HEK293 (cell line): Measurements from ENCODE around the gene BTBD9.

ENCODE experiments used
- CTCF ChIA-PET: fragments of 350-600 bp; formaldehyde crosslinking; extraction: SDS; loops from one replicate; lab custom pipeline; 2021; ENCODE audit warnings: antibody characterized with exemption; lab: Yijun Ruan, JAX
- POLR2A ChIA-PET: fragments of 300-600 bp; formaldehyde crosslinking; extraction: SDS; loops from one replicate; lab custom pipeline; 2020; ENCODE audit warnings: antibody characterized with exemption, inconsistent platforms; lab: Yijun Ruan, JAX
- H3K27ac ChIP-seq: fragments of 200-500 bp; sonication (Bioruptor generic); 2 replicates; pipeline ENCODE4 v1.5.1; 2014; ENCODE audit warnings: low read depth, low read length, control low read depth, inconsistent platforms; ENCODE audit errors: extremely low read depth
- H3K36me3 ChIP-seq, 2 experiments: fragments of 200-500 bp in 1 of 2; sonication (Bioruptor generic) in 1 of 2; 1 replicate in 1 of 2; 2 replicates in 1 of 2; pipeline ENCODE4 v1.5.1; 2014 to 2017; ENCODE audit warnings: inconsistent platforms in 2 of 2, low read length in 2 of 2; ENCODE audit not compliant: control insufficient read depth in 2 of 2, insufficient read depth in 1 of 2
- H3K4me1 ChIP-seq: fragments of 200-500 bp; sonication (Bioruptor generic); 2 replicates; pipeline ENCODE4 v1.5.1; 2014; ENCODE audit warnings: mild to moderate bottlenecking, low read length, inconsistent platforms; ENCODE audit not compliant: control insufficient read depth, insufficient read depth
- H3K4me3 ChIP-seq: 2 replicates; pipeline ENCODE4 v1.5.1; 2011; ENCODE audit warnings: low read depth, mild to moderate bottlenecking, control low read depth, low read length, moderate library complexity
- H3K9me3 ChIP-seq: fragments of 200-500 bp; sonication (Bioruptor generic); 2 replicates; pipeline ENCODE4 v1.5.1; 2014; ENCODE audit warnings: low read depth, low read length, inconsistent platforms; ENCODE audit not compliant: control insufficient read depth, insufficient read depth
- CTCF ChIP-seq: fragments of 450-650 bp; formaldehyde crosslinking; IDR thresholded peaks from 2 replicates; pipeline ENCODE4 v1.5.1; 2016; ENCODE audit warnings: missing biosample characterization, missing genetic modification characterization
- GFI1B ChIP-seq: fragments of 450-650 bp; formaldehyde crosslinking; IDR thresholded peaks from 2 replicates; pipeline ENCODE4 v1.5.1; 2016; ENCODE audit warnings: missing biosample characterization, missing genetic modification characterization
- HOXC10 ChIP-seq: sonication (generic); formaldehyde crosslinking; IDR thresholded peaks from 2 replicates; pipeline ENCODE4 v1.8.1; 2023; ENCODE audit warnings: mild to moderate bottlenecking, missing genetic modification reagents
- KLF1 ChIP-seq: fragments of 450-650 bp; formaldehyde crosslinking; IDR thresholded peaks from 2 replicates; pipeline ENCODE4 v1.5.1; 2016; ENCODE audit warnings: missing biosample characterization, missing genetic modification characterization
- MEIS1 ChIP-seq: sonication (generic); formaldehyde crosslinking; IDR thresholded peaks from 2 replicates; pipeline ENCODE4 v1.8.1; 2022; ENCODE audit warnings: missing genetic modification reagents, mild to moderate bottlenecking, borderline replicate concordance
- MZF1 ChIP-seq: fragments of 450-650 bp; formaldehyde crosslinking; IDR thresholded peaks from 2 replicates; pipeline ENCODE4 v1.5.1; 2017; ENCODE audit warnings: missing biosample characterization, missing genetic modification characterization, borderline replicate concordance
- PRDM1 ChIP-seq: fragments of 450-650 bp; formaldehyde crosslinking; IDR thresholded peaks from 2 replicates; pipeline ENCODE4; 2016; ENCODE audit warnings: missing biosample characterization, missing genetic modification characterization
- SP7 ChIP-seq: fragments of 450-650 bp; formaldehyde crosslinking; IDR thresholded peaks from 2 replicates; pipeline ENCODE4 v1.5.1; 2016; ENCODE audit warnings: missing biosample characterization, missing genetic modification characterization
- TSHZ1 ChIP-seq: fragments of 450-650 bp; formaldehyde crosslinking; IDR thresholded peaks from 2 replicates; pipeline ENCODE4 v1.5.1; 2016; ENCODE audit warnings: missing biosample characterization, missing genetic modification characterization, borderline replicate concordance
- ZBTB17 ChIP-seq: fragments of 450-650 bp; formaldehyde crosslinking; IDR thresholded peaks from 2 replicates; pipeline ENCODE4 v1.5.1; 2016; ENCODE audit warnings: missing biosample characterization, missing genetic modification characterization
- ZBTB20 ChIP-seq: fragments of 450-650 bp; formaldehyde crosslinking; IDR thresholded peaks from 2 replicates; pipeline ENCODE4 v1.5.1; 2016; ENCODE audit warnings: missing biosample characterization, missing genetic modification characterization
- ZBTB21 ChIP-seq: fragments of 450-650 bp; formaldehyde crosslinking; IDR thresholded peaks from 2 replicates; pipeline ENCODE4 v1.5.1; 2017; ENCODE audit warnings: missing biosample characterization, missing genetic modification characterization
- ZBTB48 ChIP-seq: fragments of 450-650 bp; formaldehyde crosslinking; IDR thresholded peaks from 2 replicates; pipeline ENCODE4 v1.5.1; 2016; ENCODE audit warnings: missing biosample characterization, missing genetic modification characterization
- ZNF202 ChIP-seq: fragments of 450-650 bp; formaldehyde crosslinking; IDR thresholded peaks from 2 replicates; pipeline ENCODE4 v1.5.1; 2016; ENCODE audit warnings: missing biosample characterization, missing genetic modification characterization, borderline replicate concordance
- ZNF211 ChIP-seq: fragments of 450-650 bp; formaldehyde crosslinking; IDR thresholded peaks from 2 replicates; pipeline ENCODE4 v1.5.1; 2016; ENCODE audit warnings: low read depth, missing biosample characterization, missing genetic modification characterization
- ZNF311 ChIP-seq: fragments of 450-650 bp; formaldehyde crosslinking; IDR thresholded peaks from 2 replicates; pipeline ENCODE4 v1.5.1; 2017; ENCODE audit warnings: missing biosample characterization, missing genetic modification characterization, borderline replicate concordance
- ZNF394 ChIP-seq: fragments of 450-650 bp; formaldehyde crosslinking; IDR thresholded peaks from 2 replicates; pipeline ENCODE4 v1.5.1; 2016; ENCODE audit warnings: missing biosample characterization, missing genetic modification characterization, mild to moderate bottlenecking, moderate library complexity, borderline replicate concordance
- ZNF433 ChIP-seq: fragments of 450-650 bp; formaldehyde crosslinking; IDR thresholded peaks from 2 replicates; pipeline ENCODE4 v1.5.1; 2016; ENCODE audit warnings: missing biosample characterization, missing genetic modification characterization, low read depth
- ZNF623 ChIP-seq: fragments of 450-650 bp; formaldehyde crosslinking; IDR thresholded peaks from 2 replicates; pipeline ENCODE4 v1.5.1; 2016; ENCODE audit warnings: missing biosample characterization, missing genetic modification characterization
- ZNF624 ChIP-seq: fragments of 450-650 bp; formaldehyde crosslinking; IDR thresholded peaks from 2 replicates; pipeline ENCODE4 v1.5.1; 2017; ENCODE audit warnings: missing biosample characterization, missing genetic modification characterization
- ZNF629 ChIP-seq: fragments of 450-650 bp; formaldehyde crosslinking; IDR thresholded peaks from 2 replicates; pipeline ENCODE4 v1.5.1; 2017; ENCODE audit warnings: missing biosample characterization, missing genetic modification characterization
- ZNF654 ChIP-seq: fragments of 450-650 bp; formaldehyde crosslinking; IDR thresholded peaks from 2 replicates; pipeline ENCODE4 v1.5.1; 2016; ENCODE audit warnings: low read depth, missing biosample characterization, missing genetic modification characterization
- ZNF707 ChIP-seq: fragments of 450-650 bp; formaldehyde crosslinking; IDR thresholded peaks from 2 replicates; pipeline ENCODE4 v1.5.1; 2016; ENCODE audit warnings: missing biosample characterization, missing genetic modification characterization
- TF ChIP-seq, protein P1 (sequence below): fragments of 450-650 bp; formaldehyde crosslinking; IDR thresholded peaks from 2 replicates; pipeline ENCODE4 v1.5.1; 2016; ENCODE audit warnings: missing biosample characterization, missing genetic modification characterization
- TF ChIP-seq, protein P2 (sequence below): fragments of 450-650 bp; formaldehyde crosslinking; IDR thresholded peaks from 2 replicates; pipeline ENCODE4 v1.5.1; 2016; ENCODE audit warnings: missing biosample characterization, missing genetic modification characterization

Gene BTBD9

GRCh38 chr6:38634518-38634917, 5.2 kb downstream of the BTBD9 start:
- ChIA-PET CTCF (interaction anchor here (0.6 to 1.0 kb wide), 3 partner anchors 33 to 139 kb away, joined by 3 to 5 read pairs (median 3); no protein-coding TSS in a partner anchor), POLR2A (no interaction called here)
- H3K36me3 ChIP-seq = no peaks in the 10 kb centered on the region
- no peaks in the 10 kb centered on the region for H3K4me1 ChIP-seq
- no peak overlapping the region for H3K4me3 ChIP-seq
- H3K27ac ChIP-seq = no peak overlapping the region
- H3K9me3 ChIP-seq = no peaks in the 10 kb centered on the region
- TF ChIP-seq, protein P1, sequence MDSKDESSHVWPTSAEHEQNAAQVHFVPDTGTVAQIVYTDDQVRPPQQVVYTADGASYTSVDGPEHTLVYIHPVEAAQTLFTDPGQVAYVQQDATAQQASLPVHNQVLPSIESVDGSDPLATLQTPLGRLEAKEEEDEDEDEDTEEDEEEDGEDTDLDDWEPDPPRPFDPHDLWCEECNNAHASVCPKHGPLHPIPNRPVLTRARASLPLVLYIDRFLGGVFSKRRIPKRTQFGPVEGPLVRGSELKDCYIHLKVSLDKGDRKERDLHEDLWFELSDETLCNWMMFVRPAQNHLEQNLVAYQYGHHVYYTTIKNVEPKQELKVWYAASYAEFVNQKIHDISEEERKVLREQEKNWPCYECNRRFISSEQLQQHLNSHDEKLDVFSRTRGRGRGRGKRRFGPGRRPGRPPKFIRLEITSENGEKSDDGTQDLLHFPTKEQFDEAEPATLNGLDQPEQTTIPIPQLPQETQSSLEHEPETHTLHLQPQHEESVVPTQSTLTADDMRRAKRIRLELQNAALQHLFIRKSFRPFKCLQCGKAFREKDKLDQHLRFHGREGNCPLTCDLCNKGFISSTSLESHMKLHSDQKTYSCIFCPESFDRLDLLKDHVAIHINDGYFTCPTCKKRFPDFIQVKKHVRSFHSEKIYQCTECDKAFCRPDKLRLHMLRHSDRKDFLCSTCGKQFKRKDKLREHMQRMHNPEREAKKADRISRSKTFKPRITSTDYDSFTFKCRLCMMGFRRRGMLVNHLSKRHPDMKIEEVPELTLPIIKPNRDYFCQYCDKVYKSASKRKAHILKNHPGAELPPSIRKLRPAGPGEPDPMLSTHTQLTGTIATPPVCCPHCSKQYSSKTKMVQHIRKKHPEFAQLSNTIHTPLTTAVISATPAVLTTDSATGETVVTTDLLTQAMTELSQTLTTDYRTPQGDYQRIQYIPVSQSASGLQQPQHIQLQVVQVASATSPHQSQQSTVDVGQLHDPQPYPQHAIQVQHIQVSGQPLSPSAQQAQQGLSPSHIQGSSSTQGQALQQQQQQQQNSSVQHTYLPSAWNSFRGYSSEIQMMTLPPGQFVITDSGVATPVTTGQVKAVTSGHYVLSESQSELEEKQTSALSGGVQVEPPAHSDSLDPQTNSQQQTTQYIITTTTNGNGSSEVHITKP = 0 out of 2 replicates have a peak, but pooled peaks have one; percentile 26
- peak; percentile 50; the same call in 1 of the 2 replicates for TF ChIP-seq ZBTB17 (tag by site-specific recombination)
- TF ChIP-seq SP7 = no peak
- TF ChIP-seq KLF1 (tag by site-specific recombination) = no peak
- no peak for TF ChIP-seq ZNF624 (tag by site-specific recombination)
- TF ChIP-seq, all 188 proteins: peak for 2

GRCh38 chr6:38632490-38632889, 7.2 kb downstream of the BTBD9 start:
- TF ChIP-seq ZNF311 (tag by site-specific recombination) = no peak
- TF ChIP-seq GFI1B = no peak
- TF ChIP-seq ZNF433 (tag by site-specific recombination) = no peak
- TF ChIP-seq ZNF654 = no peak
- no peak for TF ChIP-seq ZNF623 (tag by site-specific recombination)
- no peak for TF ChIP-seq HOXC10 (CRISPR knock-in tag)
- TF ChIP-seq ZNF394 (tag by site-specific recombination) = no peak
- TF ChIP-seq ZBTB20 (tag by site-specific recombination) = no peak
- TF ChIP-seq MZF1 = no peak
- no peak for TF ChIP-seq ZNF211 (tag by site-specific recombination)
- no peak for TF ChIP-seq ZNF707
- no peak for TF ChIP-seq ZBTB48 (tag by site-specific recombination)
- no peak for TF ChIP-seq ZNF629 (tag by site-specific recombination)
- TF ChIP-seq, protein P2, sequence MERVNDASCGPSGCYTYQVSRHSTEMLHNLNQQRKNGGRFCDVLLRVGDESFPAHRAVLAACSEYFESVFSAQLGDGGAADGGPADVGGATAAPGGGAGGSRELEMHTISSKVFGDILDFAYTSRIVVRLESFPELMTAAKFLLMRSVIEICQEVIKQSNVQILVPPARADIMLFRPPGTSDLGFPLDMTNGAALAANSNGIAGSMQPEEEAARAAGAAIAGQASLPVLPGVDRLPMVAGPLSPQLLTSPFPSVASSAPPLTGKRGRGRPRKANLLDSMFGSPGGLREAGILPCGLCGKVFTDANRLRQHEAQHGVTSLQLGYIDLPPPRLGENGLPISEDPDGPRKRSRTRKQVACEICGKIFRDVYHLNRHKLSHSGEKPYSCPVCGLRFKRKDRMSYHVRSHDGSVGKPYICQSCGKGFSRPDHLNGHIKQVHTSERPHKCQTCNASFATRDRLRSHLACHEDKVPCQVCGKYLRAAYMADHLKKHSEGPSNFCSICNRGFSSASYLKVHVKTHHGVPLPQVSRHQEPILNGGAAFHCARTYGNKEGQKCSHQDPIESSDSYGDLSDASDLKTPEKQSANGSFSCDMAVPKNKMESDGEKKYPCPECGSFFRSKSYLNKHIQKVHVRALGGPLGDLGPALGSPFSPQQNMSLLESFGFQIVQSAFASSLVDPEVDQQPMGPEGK (tag by site-specific recombination) = no peak
- TF ChIP-seq MEIS1 (CRISPR knock-in tag) = no peak
- no peak for TF ChIP-seq ZBTB21
- no peak for TF ChIP-seq PRDM1
- no peak for TF ChIP-seq CTCF (tag by site-specific recombination)
- TF ChIP-seq ZNF202 = no peak
- TF ChIP-seq TSHZ1 (tag by site-specific recombination) = no peak
- TF ChIP-seq, all 188 proteins: peak for 0
- ChIA-PET POLR2A (no interaction called here), CTCF (no interaction called here)
- no peaks in the 10 kb centered on the region for H3K9me3 ChIP-seq
- no peaks in the 10 kb centered on the region for H3K36me3 ChIP-seq
- no peak overlapping the region for H3K4me3 ChIP-seq
- no peaks in the 10 kb centered on the region for H3K4me1 ChIP-seq
- H3K27ac ChIP-seq = no peak overlapping the region
